Pericardium fibroblast (primary cell): ENCODE measurements around the gene R3HDM2. TPM values are rescaled to one million over a fixed set of nuclear protein-coding genes. Genes with fewer than 3 reads are reported as not detected.

ENCODE experiments used
- total RNA-seq: library from RNA; depleted of rRNA; stranded (reverse); fragments of >200 nt; gene quantifications from 2 replicates; pipeline ENCODE4 v1.2.3, GENCODE V29; 2015

The R3HDM2 gene
- 17.7 and 29.1 TPM in 2 replicates for total RNA-seq

GRCh38 chr12:57430931-57431566, at the start of gene R3HDM2:
Gene R3HDM2 (minus strand): TSS chr12:57431043. CDS start chr12:57310428, 120,615 bp downstream.

GRCh38 chr12:57479376-57480115, 48.7 kb upstream of the R3HDM2 start, which contains the start of gene ARHGAP9:
Gene ARHGAP9 (minus strand): TSS chr12:57479866. CDS start chr12:57479406, 460 bp downstream.

GRCh38 chr12:57459750-57460467, 29.1 kb upstream of the R3HDM2 start, which contains the start of gene GLI1:
Gene GLI1 (plus strand): TSS chr12:57459785. CDS start chr12:57463692, 3,907 bp downstream.

GRCh38 chr12:57454566-57455373, 23.9 kb upstream of the R3HDM2 start, which contains the start of gene INHBE:
Gene INHBE (plus strand): TSS chr12:57455307. CDS start chr12:57455537, 230 bp downstream.

GRCh38 chr12:57434517-57435223, 3.8 kb upstream of the R3HDM2 start, which contains the start of gene INHBC:
Gene INHBC (plus strand): TSS chr12:57434784. CDS start chr12:57434887, 103 bp downstream.

GRCh38 chr12:57250956-57251355, 179.9 kb downstream of the R3HDM2 start, which contains the start of gene STAC3:
Gene STAC3 (minus strand): TSS chr12:57251187. CDS start chr12:57249636, 1,551 bp downstream.

GRCh38 chr12:57229634-57230380, 201.0 kb downstream of the R3HDM2 start, which contains the start of gene SHMT2:
Gene SHMT2 (plus strand): TSS chr12:57229711. CDS start chr12:57229779, 68 bp downstream.

GRCh38 chr12:57216014-57216911, 214.6 kb downstream of the R3HDM2 start, which contains the start of gene NXPH4:
Gene NXPH4 (plus strand): TSS chr12:57216794. CDS start chr12:57216970, 176 bp downstream.

Other genes starting within 250 kb of the R3HDM2 start
- gene NXPH4, start 214.2 kb downstream of the R3HDM2 start, total RNA-seq, result 12.1 and 14.1 TPM in 2 replicates
- gene SHMT2, start 201.3 kb downstream of the R3HDM2 start, total RNA-seq, result 169 and 252 TPM in 2 replicates
- gene STAC3, start 179.9 kb downstream of the R3HDM2 start, total RNA-seq, result 1.6 TPM in 1 of 2 replicates, not detected in the other
- 0.09 TPM in 1 of 2 replicates, not detected in the other for gene INHBC, start 3.7 kb upstream of the R3HDM2 start, total RNA-seq
- gene INHBE, start 24.3 kb upstream of the R3HDM2 start, total RNA-seq, result 7.0 and 7.2 TPM in 2 replicates
- 0.68 and 1.3 TPM in 2 replicates for gene GLI1, start 28.7 kb upstream of the R3HDM2 start, total RNA-seq
- gene ARHGAP9, start 48.8 kb upstream of the R3HDM2 start, total RNA-seq, result 0.23 TPM in 1 of 2 replicates, not detected in the other
- gene MARS1, start 57.0 kb upstream of the R3HDM2 start, total RNA-seq, result 101 and 103 TPM in 2 replicates
- gene DDIT3, start 89.5 kb upstream of the R3HDM2 start, total RNA-seq, result 51.3 and 55.1 TPM in 2 replicates
- gene MBD6, start 91.8 kb upstream of the R3HDM2 start, total RNA-seq, result 5.1 and 8.8 TPM in 2 replicates
- 155 and 186 TPM in 2 replicates for gene DCTN2, start 116.1 kb upstream of the R3HDM2 start, total RNA-seq
- 0.17 TPM in 1 of 2 replicates, not detected in the other for gene KIF5A, start 119.0 kb upstream of the R3HDM2 start, total RNA-seq
- 7.4 and 7.6 TPM in 2 replicates for gene PIP4K2C, start 160.1 kb upstream of the R3HDM2 start, total RNA-seq
- gene DTX3, start 173.8 kb upstream of the R3HDM2 start, total RNA-seq, result 6.6 and 8.6 TPM in 2 replicates
- 10.4 and 10.8 TPM in 2 replicates for gene ARHGEF25, start 180.4 kb upstream of the R3HDM2 start, total RNA-seq
- 0.17 TPM in 1 of 2 replicates, not detected in the other for gene B4GALNT1, start 202.2 kb upstream of the R3HDM2 start, total RNA-seq